Activated CD4-positive, alpha-beta T cell treated with anti-CD3 and anti-CD28 coated beads for 4 hours (primary cell): ENCODE results near the gene WIPF2.
A peak's percentile ranks its signal among the peaks of the same experiment; 100 is the strongest.
"Not testable (repeated sequence)": the region's sequence is repeated elsewhere in the genome, so short reads cannot be mapped to it uniquely, and the experiment has no call there.

Experiments
- DNase-seq, 2 donors: peaks; one replicate each; pipeline ENCODE4 v3.0.0-alpha.2; 2020

WIPF2 gene

GRCh38 chr17:40259505-40259904, 40.4 kb downstream of the WIPF2 start:
- DNase-seq: no peak

GRCh38 chr17:40260528-40260927, 41.4 kb downstream of the WIPF2 start:
- DNase-seq: no peak

- no peak for DNase-seq
These were observed 45.5 kb downstream of the WIPF2 start for GRCh38 chr17:40264458-40265185.

GRCh38 chr17:40265337-40265736, 46.2 kb downstream of the WIPF2 start:
- DNase-seq: no peak

- no peak for DNase-seq
These were observed 47.8 kb downstream of the WIPF2 start for GRCh38 chr17:40266882-40267281.

- no peak for DNase-seq
These were observed 49.1 kb downstream of the WIPF2 start for GRCh38 chr17:40268141-40268712.

GRCh38 chr17:40278414-40278813, 59.3 kb downstream of the WIPF2 start:
- DNase-seq: no peak

GRCh38 chr17:40279402-40279801, 60.3 kb downstream of the WIPF2 start:
- no peak for DNase-seq

GRCh38 chr17:40281663-40282062, 62.6 kb downstream of the WIPF2 start:
- DNase-seq: no peak

- peak; percentile 6 to 20 for DNase-seq
These were observed 64.6 kb downstream of the WIPF2 start for GRCh38 chr17:40283662-40284061.

GRCh38 chr17:40284085-40284713, 65.1 kb downstream of the WIPF2 start:
- DNase-seq: no peak

GRCh38 chr17:40286473-40286872, 67.4 kb downstream of the WIPF2 start:
- no peak for DNase-seq

GRCh38 chr17:40287159-40287493, 68.0 kb downstream of the WIPF2 start:
- DNase-seq: no peak

GRCh38 chr17:40287494-40288369, 68.6 kb downstream of the WIPF2 start, which contains the start of gene CDC6:
Gene CDC6 (plus strand): TSS chr17:40287879. CDS start chr17:40289421, 1,542 bp downstream.
- peak; percentile 97 to 98 for DNase-seq

GRCh38 chr17:40290629-40291280, 71.7 kb downstream of the WIPF2 start:
- DNase-seq: peak; percentile 44 to 48

- DNase-seq: no peak
These were observed 72.2 kb downstream of the WIPF2 start for GRCh38 chr17:40291281-40291664.

GRCh38 chr17:40293363-40293762, 74.3 kb downstream of the WIPF2 start:
- DNase-seq: no peak

- no peak for DNase-seq
These were observed 76.7 kb downstream of the WIPF2 start for GRCh38 chr17:40295488-40296436.

- DNase-seq: no peak
These were observed 78.4 kb downstream of the WIPF2 start for GRCh38 chr17:40297511-40297910.

GRCh38 chr17:40298726-40299125, 79.6 kb downstream of the WIPF2 start:
- DNase-seq: no peak

GRCh38 chr17:40299159-40299757, 80.2 kb downstream of the WIPF2 start:
- DNase-seq: not testable (repeated sequence)
